Measurements from ENCODE around the gene GNG2. TPM values are rescaled to one million over a fixed set of nuclear protein-coding genes. Genes with fewer than 3 reads are reported as not detected.

GNG2 gene
- polyA plus RNA-seq, 1 of the 3 experiments (the other 2 are of a cell fraction) = 17.8 TPM

GRCh38 chr14:51811706-51812105 lies 48.7 kb upstream of the GNG2 start:
- DNase-seq = no peak
- Histone ChIP-seq H3K4me3 (ENCODE audit: low read depth in 2 of 2, low read length in 1 of 2) (no peak overlapping the region), H4K20me1 (ENCODE audit: insufficient read depth) (no peaks in the 10 kb centered on the region), H3K9me2 (no peaks in the 10 kb centered on the region), H3K27ac (ENCODE audit: low read depth in 2 of 2, low read length in 1 of 2) (no peak overlapping the region), H3K9ac (no peak overlapping the region), H2AFZ (ENCODE audit: low read depth) (no peak overlapping the region), H3F3A (replicated peaks; ENCODE audit: insufficient read depth) (no peaks in the 10 kb centered on the region), H3K4me2 (no peak overlapping the region), H3K27me3 (ENCODE audit: insufficient read depth) (no peaks in the 10 kb centered on the region), H3K36me3 (replicated peaks in 1 of 2; ENCODE audit: control insufficient read depth in 1 of 2, insufficient read depth in 2 of 2, low read length in 1 of 2) (no peaks in the 10 kb centered on the region), H3K79me2 (ENCODE audit: insufficient read depth) (no peaks in the 10 kb centered on the region), H3K9me3 (no peaks in the 10 kb centered on the region), H3K4me1 (ENCODE audit: control insufficient read depth in 1 of 2, insufficient read depth in 2 of 2, low read depth in 1 of 2, low read length in 1 of 2) (peaks cover 0 to 9% of the 10 kb centered on the region in 2 experiments; a peak in 2 of 4 replicates)
- ChIA-PET POLR2A (no interaction called here), CTCF (interaction anchor here (1.3 to 1.8 kb wide), 2 partner anchors 17 to 167 kb away, joined by 3 to 7 read pairs; no protein-coding TSS in a partner anchor)
- TF ChIP-seq MEF2A (IDR thresholded peaks at IDR 0.05; ENCODE audit: borderline replicate concordance, low read depth) = no peak
- no peak for TF ChIP-seq RXRA (IDR thresholded peaks at IDR 0.05; ENCODE audit: borderline replicate concordance, low read depth)
- TF ChIP-seq USF2 (IDR thresholded peaks at IDR 0.05; ENCODE audit: borderline replicate concordance, low read depth, low read length) = no peak
- no peak for TF ChIP-seq CHD2 (IDR thresholded peaks at IDR 0.05; ENCODE audit: low read length, partially characterized antibody)
- no peak for TF ChIP-seq FOXJ3 (CRISPR knock-in tag; IDR thresholded peaks at IDR 0.05)
- TF ChIP-seq POLR2AphosphoS5 (IDR thresholded peaks at IDR 0.05; ENCODE audit: low read depth, low read length) = no peak
- no peak for TF ChIP-seq TCF12 (IDR thresholded peaks at IDR 0.05)
- no peak for TF ChIP-seq TAF1 (IDR thresholded peaks at IDR 0.05; ENCODE audit: borderline replicate concordance, low read depth, low read length)
- TF ChIP-seq ZBTB33 (IDR thresholded peaks at IDR 0.05; ENCODE audit: borderline replicate concordance, low read depth) = no peak
- TF ChIP-seq MAX (IDR thresholded peaks at IDR 0.05; ENCODE audit: low read depth) = no peak
- TF ChIP-seq GABPA (IDR thresholded peaks at IDR 0.05; ENCODE audit: low read depth) = no peak
- no peak for TF ChIP-seq SMC3 (IDR thresholded peaks at IDR 0.05; ENCODE audit: low read depth, low read length)
- no peak for TF ChIP-seq IRF3 (IDR thresholded peaks at IDR 0.05; ENCODE audit: low read depth, low read length)
- TF ChIP-seq EZH2phosphoT487 (IDR thresholded peaks at IDR 0.05; ENCODE audit: borderline replicate concordance, low read depth) = no peak
- TF ChIP-seq FOXM1 (IDR thresholded peaks at IDR 0.05; ENCODE audit: low read depth) = no peak

Measured in SK-N-SH (cell line).